CD4-positive, alpha-beta memory T cell (primary cell): ENCODE measurements around the gene SETD2. TPM values are rescaled to one million over a fixed set of nuclear protein-coding genes. Genes with fewer than 3 reads are reported as not detected.
"Not testable (repeated sequence)": the region's sequence is repeated elsewhere in the genome, so short reads cannot be mapped to it uniquely, and the experiment has no call there.

ENCODE experiments used
- CTCF ChIA-PET: fragments of 350-600 bp; sonication (Branson Sonifier 250); formaldehyde crosslinking; loops from one replicate; lab custom pipeline; 2021; ENCODE audit warnings: inconsistent platforms; ENCODE audit not compliant: partially characterized antibody; lab: Charles Lee
- POLR2A ChIA-PET: fragments of 350-600 bp; sonication (Branson Sonifier 250); formaldehyde crosslinking; loops from one replicate; lab custom pipeline; 2021; ENCODE audit not compliant: partially characterized antibody; lab: Charles Lee
- DNase-seq, 5 donors: peaks; one replicate each; pipeline versions ENCODE4 v3.0.0 to v3.0.0-alpha.2; 2020 to 2022; ENCODE audit warnings: mixed read lengths in 1 of 5
- H3K27ac ChIP-seq: one replicate; pipeline ENCODE4 v1.7.0; 2013; ENCODE audit warnings: low read depth, low read length
- H3K27me3 ChIP-seq: 2 replicates; pipeline ENCODE4 v1.7.0; 2013; ENCODE audit warnings: mild to moderate bottlenecking, low read length, moderate library complexity; ENCODE audit not compliant: insufficient read depth
- H3K36me3 ChIP-seq: 2 replicates; pipeline ENCODE4 v1.7.0; 2013; ENCODE audit warnings: mild to moderate bottlenecking, low read length, moderate library complexity; ENCODE audit not compliant: insufficient read depth
- H3K4me1 ChIP-seq: 2 replicates; pipeline ENCODE4 v1.7.0; 2013; ENCODE audit warnings: mild to moderate bottlenecking, low read length, moderate library complexity; ENCODE audit not compliant: insufficient read depth
- H3K4me3 ChIP-seq, 2 donors: one replicate each; pipeline ENCODE4 v1.7.0; 2013; ENCODE audit warnings: low read length in 2 of 2, mild to moderate bottlenecking in 1 of 2
- H3K9me3 ChIP-seq, 2 donors: one replicate each; pipeline ENCODE4 v1.7.0; 2013; ENCODE audit warnings: low read length in 2 of 2, control low read depth in 1 of 2; ENCODE audit not compliant: control insufficient read depth in 1 of 2
- H3K27ac Mint-ChIP-seq, 7 donors: one replicate each; pipeline ENCODE4 v1.8.0; 2020 to 2021; ENCODE audit warnings: mixed read lengths in 7 of 7, mild to moderate bottlenecking in 6 of 7, inconsistent platforms in 3 of 7, moderate library complexity in 3 of 7
- H3K27me3 Mint-ChIP-seq, 2 donors: one replicate each; pipeline ENCODE4 v1.8.0; 2020 to 2021; ENCODE audit warnings: mixed read lengths in 2 of 2
- H3K36me3 Mint-ChIP-seq, 2 donors: one replicate each; pipeline ENCODE4 v1.8.0; 2020 to 2021; ENCODE audit warnings: mixed read lengths in 2 of 2, inconsistent platforms in 1 of 2, mild to moderate bottlenecking in 1 of 2
- H3K4me1 Mint-ChIP-seq, 4 donors: one replicate each; pipeline ENCODE4 v1.8.0; 2020 to 2021; ENCODE audit warnings: mixed read lengths in 4 of 4, mild to moderate bottlenecking in 1 of 4
- H3K4me3 Mint-ChIP-seq, 8 donors: one replicate each; pipeline ENCODE4 v1.8.0; 2020 to 2021; ENCODE audit warnings: mixed read lengths in 8 of 8, mild to moderate bottlenecking in 7 of 8, moderate library complexity in 6 of 8, inconsistent platforms in 3 of 8
- H3K9me3 Mint-ChIP-seq, 8 donors: one replicate each; pipeline ENCODE4 v1.8.0; 2020 to 2021; ENCODE audit warnings: mixed read lengths in 8 of 8, mild to moderate bottlenecking in 5 of 8, inconsistent platforms in 3 of 8, moderate library complexity in 1 of 8
- intact Hi-C: fragments of 100-400 bp; cut with micrococcal nuclease; formaldehyde crosslinking; loops from one replicate; pipeline ENCODE4 v1.15.1; 2023
- polyA plus RNA-seq, 2 donors: library from polyadenylated mRNA; unstranded; fragments of 300-500 nt; fragmentation: Illumina TruSeq; gene quantifications; one replicate each; pipeline ENCODE4 v1.2.3, GENCODE V29; 2021
- total RNA-seq, 2 experiments: library from RNA; stranded (reverse); gene quantifications; one replicate each; pipeline ENCODE4 v1.2.3, GENCODE V29; 2021

Gene SETD2
- total and polyA plus RNA-seq, 4 experiments from 2014 or later, result 3.4 to 74.1 (median 50.0) TPM

DNA sequence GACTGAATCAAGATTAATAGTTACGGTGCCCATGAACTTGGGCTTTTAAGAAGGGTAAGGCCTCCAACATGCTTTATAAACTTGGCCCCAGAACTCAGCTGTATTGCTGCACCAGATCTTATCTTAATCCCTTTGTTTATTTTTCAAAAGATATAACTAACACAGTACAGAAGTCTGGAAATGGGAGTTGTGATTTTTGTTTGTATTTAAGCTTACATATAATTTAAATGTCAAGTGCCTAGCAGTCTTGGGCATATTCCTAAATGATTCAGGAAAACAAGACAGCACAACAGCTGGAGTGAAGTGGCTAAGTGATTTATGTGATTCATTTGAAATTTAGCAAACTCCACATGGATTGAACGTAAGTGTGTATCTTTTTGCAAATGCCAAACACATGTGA, 128.3 kb downstream of the SETD2 start:
- no peaks in the 10 kb centered on the region for H3K27me3 Mint-ChIP-seq
- no peaks in the 10 kb centered on the region for H3K27me3 ChIP-seq
- H3K36me3 Mint-ChIP-seq, result peaks cover 39 to 68% of the 10 kb centered on the region in 2 donors
- intact Hi-C loops, result loop anchor here (5.0 kb wide), 3 partner anchors 58 to 247 kb away; partner anchors contain the start of genes CCDC12, KIF9, KLHL18 and NBEAL2
- H3K27ac ChIP-seq, result no peak overlapping the region
- ChIA-PET CTCF (interaction anchor here (0.5 to 1.1 kb wide), 2 partner anchors 10 to 288 kb away, joined by 3 read pairs; no protein-coding TSS in a partner anchor), POLR2A (interaction anchor here (0.9 kb wide), 1 partner anchor 25 kb away, joined by 4 read pairs; no protein-coding TSS in a partner anchor)
- no peak overlapping the region for H3K4me3 Mint-ChIP-seq
- H3K9me3 ChIP-seq, result no peaks in the 10 kb centered on the region
- peaks cover 0 to 4% (median 0%) of the 10 kb centered on the region in 8 donors for H3K9me3 Mint-ChIP-seq
- peak overlapping the region in 4 of 7 donors; percentile 49 to 79 (median 59) for H3K27ac Mint-ChIP-seq
- H3K4me3 ChIP-seq, result no peak overlapping the region
- H3K4me1 Mint-ChIP-seq, result peaks cover 30 to 42% (median 35%) of the 10 kb centered on the region in 4 donors
- H3K4me1 ChIP-seq, result peaks cover 21% of the 10 kb centered on the region
- DNase-seq, result no peak
- peaks cover 38% of the 10 kb centered on the region for H3K36me3 ChIP-seq

DNA sequence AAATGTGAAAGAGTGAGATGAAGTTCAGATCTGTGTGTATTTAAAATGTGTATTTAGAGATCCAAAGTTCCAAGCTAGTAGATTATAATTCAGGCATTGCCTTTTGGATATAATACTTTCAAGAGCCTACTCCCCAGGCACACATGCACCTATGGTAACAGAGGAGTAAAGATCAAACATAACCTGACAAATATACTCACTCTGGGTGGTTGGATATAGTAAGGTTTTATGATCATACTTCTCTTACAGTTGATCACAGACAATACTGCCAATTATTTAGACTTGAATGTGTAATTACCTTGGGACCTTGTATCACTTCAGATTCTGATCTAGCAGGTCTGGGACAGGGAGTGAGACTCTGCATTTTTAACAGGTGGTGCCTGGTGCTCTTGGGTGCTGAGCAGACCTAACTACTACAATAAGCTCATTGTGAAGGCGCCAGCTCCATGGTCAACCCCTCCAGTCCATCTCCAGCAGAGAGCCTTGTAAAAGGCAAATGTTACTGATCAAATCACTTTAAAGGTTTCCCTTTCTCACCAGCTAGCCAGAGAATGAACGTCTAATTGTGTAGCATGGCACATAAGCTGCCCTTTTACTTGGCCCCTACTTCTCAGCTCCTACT, 128.9 kb downstream of the SETD2 start:
- Histone ChIP-seq H3K9me3 (no peaks in the 10 kb centered on the region), H3K27ac (no peak overlapping the region), H3K4me3 (no peak overlapping the region), H3K27me3 (no peaks in the 10 kb centered on the region), H3K4me1 (peaks cover 21% of the 10 kb centered on the region), H3K36me3 (peaks cover 31% of the 10 kb centered on the region)
- H3K9me3 Mint-ChIP-seq, result peaks cover 0 to 4% (median 0%) of the 10 kb centered on the region in 8 donors
- ChIA-PET POLR2A (interaction anchor here (0.9 kb wide), 1 partner anchor 24 kb away, joined by 4 read pairs; no protein-coding TSS in a partner anchor), CTCF (interaction anchor here (0.5 to 1.1 kb wide), 2 partner anchors 10 to 289 kb away, joined by 3 read pairs; no protein-coding TSS in a partner anchor)
- no peak overlapping the region for H3K4me3 Mint-ChIP-seq
- H3K36me3 Mint-ChIP-seq, result peaks cover 34 to 62% of the 10 kb centered on the region in 2 donors
- no peaks in the 10 kb centered on the region for H3K27me3 Mint-ChIP-seq
- H3K27ac Mint-ChIP-seq, result peak overlapping the region; percentile 36 to 79 (median 62)
- peaks cover 28 to 43% (median 34%) of the 10 kb centered on the region in 4 donors for H3K4me1 Mint-ChIP-seq
- DNase-seq, result no peak
- intact Hi-C loops, result loop anchor here (5.0 kb wide), 3 partner anchors 58 to 247 kb away; partner anchors contain the start of genes CCDC12, KIF9, KLHL18 and NBEAL2

DNA sequence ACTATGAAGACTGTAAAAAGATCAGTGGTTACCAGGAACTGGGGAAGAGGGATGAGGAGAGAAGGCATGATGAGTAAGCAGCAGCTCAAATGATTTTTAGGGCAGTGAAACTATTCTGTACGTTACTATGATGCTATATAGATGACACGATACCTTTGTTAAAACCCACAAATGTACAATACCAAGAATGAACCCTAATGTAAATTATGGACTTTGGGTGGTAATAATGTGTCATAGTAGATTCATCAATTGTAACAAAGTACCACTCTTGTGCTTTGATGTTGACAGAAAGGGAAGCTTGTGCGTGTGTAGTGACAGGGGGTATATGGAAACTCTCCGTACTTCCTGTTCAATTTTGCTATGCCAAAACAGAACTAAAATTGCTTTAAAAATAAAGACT, 132.9 kb downstream of the SETD2 start:
- intact Hi-C loops, H3K27me3 Mint-ChIP-seq, H3K27me3 ChIP-seq, H3K9me3 ChIP-seq, H3K4me3 ChIP-seq, H3K4me1 ChIP-seq, H3K27ac ChIP-seq, H3K9me3 Mint-ChIP-seq: not testable (repeated sequence)
- POLR2A ChIA-PET, result interaction anchor here (1.3 to 1.6 kb wide), 2 partner anchors 26 to 133 kb away, joined by 3 read pairs; partner anchors contain the start of gene SETD2
- peak overlapping the region in 3 of 8 donors; percentile 3 to 34 (median 32) for H3K4me3 Mint-ChIP-seq
- peaks cover 29% of the 10 kb centered on the region for H3K36me3 ChIP-seq
- DNase-seq, result peak in 4 of 5 donors; percentile 24 to 50 (median 40)
- CTCF ChIA-PET, result interaction anchor here (1.2 to 1.7 kb wide), 2 partner anchors 44 to 164 kb away, joined by 3 to 4 read pairs; no protein-coding TSS in a partner anchor
- H3K27ac Mint-ChIP-seq, result peak overlapping the region; percentile 55 to 95 (median 80)
- peaks cover 21 to 60% of the 10 kb centered on the region in 2 donors for H3K36me3 Mint-ChIP-seq
- H3K4me1 Mint-ChIP-seq, result peaks cover 18 to 31% (median 23%) of the 10 kb centered on the region in 4 donors

DNA sequence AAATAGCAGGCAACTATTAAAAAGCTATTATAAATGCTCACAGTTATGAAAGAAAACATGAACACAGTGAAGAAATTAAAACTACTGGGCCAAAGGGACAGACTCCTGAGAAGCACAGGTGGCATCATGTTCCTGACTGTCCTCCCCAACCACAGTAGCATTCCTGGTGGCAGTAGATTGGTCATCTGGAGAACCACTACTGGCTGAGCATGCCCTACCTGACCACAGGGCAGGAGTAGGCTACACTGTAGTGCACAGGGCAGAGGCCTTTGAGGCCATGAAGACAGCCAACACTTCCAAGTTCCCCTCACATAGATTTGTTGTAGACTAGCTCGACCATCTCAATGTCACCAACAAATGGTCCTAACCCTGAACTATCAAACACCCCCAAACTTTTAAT, 135.2 kb downstream of the SETD2 start:
- no peak for DNase-seq
- H3K9me3 ChIP-seq, result no peaks in the 10 kb centered on the region
- no peak overlapping the region for H3K27ac ChIP-seq
- no peaks in the 10 kb centered on the region for H3K9me3 Mint-ChIP-seq
- CTCF ChIA-PET, result interaction anchor here (0.9 to 1.6 kb wide), 4 partner anchors 9 to 160 kb away, joined by 3 to 4 read pairs (median 4); no protein-coding TSS in a partner anchor
- no peak overlapping the region for H3K4me3 Mint-ChIP-seq
- H3K27me3 ChIP-seq, result no peaks in the 10 kb centered on the region
- peaks cover 5% of the 10 kb centered on the region for H3K36me3 ChIP-seq
- peak overlapping the region in 4 of 7 donors; percentile 29 to 63 (median 54) for H3K27ac Mint-ChIP-seq
- intact Hi-C loops, result no loop called here
- no peak overlapping the region for H3K4me3 ChIP-seq
- H3K4me1 Mint-ChIP-seq, result peaks cover 26 to 42% (median 32%) of the 10 kb centered on the region in 4 donors
- POLR2A ChIA-PET, result interaction anchor here (1.2 kb wide), 1 partner anchor 9 kb away, joined by 3 read pairs; no protein-coding TSS in a partner anchor
- H3K27me3 Mint-ChIP-seq, result no peaks in the 10 kb centered on the region
- peaks cover 8 to 45% of the 10 kb centered on the region in 2 donors for H3K36me3 Mint-ChIP-seq
- H3K4me1 ChIP-seq, result peaks cover 3% of the 10 kb centered on the region

DNA sequence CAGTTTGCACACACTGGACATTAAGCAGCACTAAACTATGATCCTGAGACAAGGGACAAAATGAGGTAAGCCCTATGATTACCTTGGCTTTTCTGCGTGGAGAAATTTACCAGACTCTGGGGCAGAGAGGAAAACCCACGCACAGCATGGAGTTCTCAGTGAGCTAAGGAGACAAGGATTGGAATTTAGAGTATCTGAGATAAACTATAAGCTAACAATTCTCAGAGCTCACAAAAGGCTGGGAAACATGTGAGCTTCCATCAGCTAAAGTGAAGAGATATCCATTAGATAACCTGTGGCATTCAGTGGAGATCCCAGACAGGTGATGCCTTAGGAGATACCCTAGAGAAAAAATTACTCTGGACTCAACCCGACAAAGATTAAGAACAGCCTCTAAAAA, 135.8 kb downstream of the SETD2 start:
- intact Hi-C loops, result no loop called here
- Mint-ChIP-seq H3K9me3 (no peaks in the 10 kb centered on the region), H3K4me1 (peaks cover 25 to 40% (median 31%) of the 10 kb centered on the region in 4 donors), H3K4me3 (no peak overlapping the region), H3K36me3 (peaks cover 8 to 42% of the 10 kb centered on the region in 2 donors), H3K27me3 (no peaks in the 10 kb centered on the region), H3K27ac (peak overlapping the region in 3 of 7 donors; percentile 13 to 51 (median 29))
- Histone ChIP-seq H3K4me3 (no peak overlapping the region), H3K4me1 (peaks cover 3% of the 10 kb centered on the region), H3K27ac (no peak overlapping the region), H3K9me3 (no peaks in the 10 kb centered on the region), H3K27me3 (no peaks in the 10 kb centered on the region), H3K36me3 (peaks cover 5% of the 10 kb centered on the region)
- no peak for DNase-seq
- CTCF ChIA-PET, result interaction anchor here (0.9 to 1.6 kb wide), 5 partner anchors 9 to 160 kb away, joined by 3 to 4 read pairs (median 4); no protein-coding TSS in a partner anchor
- POLR2A ChIA-PET, result interaction anchor here (1.2 kb wide), 1 partner anchor 10 kb away, joined by 3 read pairs; no protein-coding TSS in a partner anchor

DNA sequence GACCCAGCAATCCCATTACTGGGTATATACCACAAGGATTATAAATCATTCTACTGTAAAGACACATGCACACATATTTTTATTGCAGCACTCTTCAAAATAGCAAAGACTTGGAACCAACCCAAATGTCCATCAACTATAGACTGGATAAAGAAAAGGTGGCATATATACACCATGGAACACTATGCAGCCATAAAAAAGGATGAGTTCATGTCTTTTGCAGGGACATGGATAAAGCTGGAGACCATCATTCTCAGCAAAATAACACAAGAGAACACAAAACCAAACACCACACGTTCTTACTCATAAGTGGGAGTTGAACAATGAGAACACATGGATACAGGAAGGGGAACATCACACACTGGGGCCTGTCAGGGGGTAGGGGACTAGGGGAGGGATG, 137.5 kb downstream of the SETD2 start:
- peaks cover 21 to 31% (median 27%) of the 10 kb centered on the region in 4 donors for H3K4me1 Mint-ChIP-seq
- H3K4me3 ChIP-seq, POLR2A ChIA-PET, CTCF ChIA-PET, H3K27ac ChIP-seq, H3K27me3 ChIP-seq, DNase-seq, H3K36me3 ChIP-seq, H3K9me3 ChIP-seq, H3K9me3 Mint-ChIP-seq, H3K4me3 Mint-ChIP-seq, intact Hi-C loops, H3K4me1 ChIP-seq, H3K27me3 Mint-ChIP-seq: not testable (repeated sequence)
- peak overlapping the region in 2 of 7 donors; percentile 59 to 75 for H3K27ac Mint-ChIP-seq
- peaks cover 5 to 35% of the 10 kb centered on the region in 2 donors for H3K36me3 Mint-ChIP-seq

DNA sequence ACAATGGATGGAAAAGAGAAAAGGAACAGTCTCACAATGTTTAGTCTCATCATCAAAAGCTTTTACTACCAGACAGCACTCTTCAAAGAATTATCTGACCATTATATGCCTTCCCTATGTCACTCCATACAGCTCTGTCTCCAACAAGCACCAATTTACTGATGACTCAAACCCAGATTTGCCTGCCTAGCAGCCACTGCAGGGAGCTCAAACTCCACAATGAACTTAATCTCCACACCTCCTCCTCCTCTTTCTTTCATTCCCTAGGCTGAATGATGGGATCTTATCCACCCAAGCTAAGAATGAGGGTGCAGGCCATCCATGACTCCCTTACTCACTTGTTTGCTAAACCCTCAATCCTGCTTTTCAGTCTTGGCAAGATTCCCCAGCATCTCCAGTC, 139.0 kb downstream of the SETD2 start:
- Mint-ChIP-seq H3K4me1 (peaks cover 16 to 28% (median 23%) of the 10 kb centered on the region in 4 donors), H3K4me3 (no peak overlapping the region), H3K9me3 (no peaks in the 10 kb centered on the region), H3K27ac (peak overlapping the region in 5 of 7 donors; percentile 29 to 75 (median 68)), H3K36me3 (peaks cover 7 to 31% of the 10 kb centered on the region in 2 donors), H3K27me3 (no peaks in the 10 kb centered on the region)
- intact Hi-C loops, result loop anchor here (2.0 kb wide), 1 partner anchor 14 kb away; no protein-coding TSS in a partner anchor
- Histone ChIP-seq H3K9me3 (no peaks in the 10 kb centered on the region), H3K4me3 (no peak overlapping the region), H3K4me1 (no peaks in the 10 kb centered on the region), H3K36me3 (peaks cover 5% of the 10 kb centered on the region), H3K27ac (no peak overlapping the region), H3K27me3 (no peaks in the 10 kb centered on the region)
- CTCF ChIA-PET, result no interaction called here
- DNase-seq, result no peak
- POLR2A ChIA-PET, result no interaction called here
